NB4 (cell line): ENCODE measurements around the gene GMDS.

Experiments used
- CTCF ChIP-seq: IDR thresholded peaks from one replicate; pipeline ENCODE4 v1.5.1; 2012; ENCODE audit warnings: low read depth, low read length
- MYC ChIP-seq: IDR thresholded peaks from 2 replicates; pipeline ENCODE4 v1.6.1; 2011; ENCODE audit warnings: low read depth, low read length
- POLR2A ChIP-seq: IDR thresholded peaks from 2 replicates; pipeline ENCODE4 v1.6.1; 2011; ENCODE audit warnings: mild to moderate bottlenecking; ENCODE audit not compliant: insufficient read length; ENCODE audit errors: extremely low read depth

- TF ChIP-seq POLR2A (no peak), CTCF (no peak), MYC (no peak)
Observed at GRCh38 chr6:1930356-1930755, 315.0 kb downstream of the GMDS start.
